IMR-90 (cell line): ENCODE results near the gene RNU6-9. TPM values are rescaled to one million over a fixed set of nuclear protein-coding genes. Genes with fewer than 3 reads are reported as not detected.

Source experiments
- ATAC-seq: fragments of 200-7000 bp; cut with Tn5 transposase; 2 replicates; pipeline ENCODE4 v1.9.1; 2020; ENCODE audit warnings: low read depth, mild to moderate bottlenecking, moderate library complexity
- BruUV-seq: library from RNA; stranded (reverse); fragments of 400-500 nt; replicated peaks from 2 replicates; lab custom pipeline; 2021; lab: Mats Ljungman, UMichigan
- CTCF ChIA-PET: fragments of 300-600 bp; formaldehyde crosslinking; extraction: SDS; loops from one replicate; lab custom pipeline; 2021; ENCODE audit warnings: antibody characterized with exemption; lab: Yijun Ruan, JAX
- POLR2A ChIA-PET: fragments of 300-600 bp; sonication (Branson Sonifier 250); formaldehyde crosslinking; loops from one replicate; lab custom pipeline; 2022; ENCODE audit warnings: antibody characterized with exemption; ENCODE audit not compliant: unreplicated experiment; lab: Charles Lee
- DNase-seq: peaks from one replicate; pipeline ENCODE4 v3.0.0; 2013
- H2AFZ ChIP-seq: replicated peaks from 2 replicates; pipeline ENCODE3; 2013; ENCODE audit warnings: low read length, mild to moderate bottlenecking; ENCODE audit not compliant: poor library complexity
- H2AK5ac ChIP-seq: 2 replicates; pipeline ENCODE4 v1.6.1; 2013; ENCODE audit warnings: low read depth, low read length, inconsistent platforms
- H2AK9ac ChIP-seq: replicated peaks from 2 replicates; pipeline ENCODE3; 2013; ENCODE audit warnings: mild to moderate bottlenecking, low read depth, low read length, moderate library complexity; ENCODE audit not compliant: poor library complexity
- H2BK120ac ChIP-seq: 2 replicates; pipeline ENCODE4 v1.6.1; 2013; ENCODE audit warnings: low read depth, low read length, inconsistent platforms
- H2BK15ac ChIP-seq: 3 replicates; pipeline ENCODE4 v1.6.1; 2013; ENCODE audit warnings: low read depth, low read length, inconsistent platforms
- H2BK20ac ChIP-seq: 2 replicates; pipeline ENCODE4 v1.6.1; 2013; ENCODE audit warnings: low read depth, mild to moderate bottlenecking, inconsistent platforms, low read length, moderate library complexity
- H2BK5ac ChIP-seq: 2 replicates; pipeline ENCODE4 v1.6.1; 2013; ENCODE audit warnings: mild to moderate bottlenecking, low read depth, low read length, inconsistent platforms; ENCODE audit not compliant: poor library complexity, severe bottlenecking
- H3K14ac ChIP-seq: replicated peaks from 2 replicates; pipeline ENCODE4 v1.6.1; 2013; ENCODE audit warnings: low read depth, low read length, inconsistent platforms
- H3K18ac ChIP-seq: 2 replicates; pipeline ENCODE4 v1.6.1; 2013; ENCODE audit warnings: low read depth, low read length, control low read depth
- H3K23ac ChIP-seq: 2 replicates; pipeline ENCODE4 v1.6.1; 2013; ENCODE audit warnings: low read depth, low read length, inconsistent platforms
- H3K27ac ChIP-seq: 2 replicates; pipeline ENCODE4 v1.5.1; 2013; ENCODE audit warnings: mild to moderate bottlenecking, control low read depth, low read length; ENCODE audit not compliant: insufficient read depth
- H3K27me3 ChIP-seq: 2 replicates; pipeline ENCODE4 v1.6.1; 2013; ENCODE audit warnings: low read length; ENCODE audit not compliant: control insufficient read depth, insufficient read depth
- H3K36me3 ChIP-seq: 2 replicates; pipeline ENCODE4 v1.6.1; 2013; ENCODE audit warnings: low read length, mixed read lengths; ENCODE audit not compliant: control insufficient read depth, insufficient read depth
- H3K4ac ChIP-seq: 2 replicates; pipeline ENCODE4 v1.6.1; 2013; ENCODE audit warnings: low read depth, low read length, inconsistent platforms
- H3K4me1 ChIP-seq: 2 replicates; pipeline ENCODE4 v1.6.1; 2013; ENCODE audit warnings: low read length, mixed read lengths; ENCODE audit not compliant: control insufficient read depth, insufficient read depth
- H3K4me2 ChIP-seq: 2 replicates; pipeline ENCODE4 v1.6.1; 2013; ENCODE audit warnings: low read depth, mild to moderate bottlenecking, control low read depth, low read length, moderate library complexity
- H3K4me3 ChIP-seq: 2 replicates; pipeline ENCODE4 v1.5.1; 2013; ENCODE audit warnings: low read depth, mild to moderate bottlenecking, control low read depth, low read length, moderate library complexity; ENCODE audit not compliant: insufficient read depth
- H3K56ac ChIP-seq: 2 replicates; pipeline ENCODE4 v1.6.1; 2013; ENCODE audit warnings: low read length, inconsistent platforms; ENCODE audit not compliant: insufficient read depth; ENCODE audit errors: extremely low read depth
- H3K79me1 ChIP-seq, 2 experiments: 2 replicates each; pipeline ENCODE4 v1.6.1; 2013; ENCODE audit warnings: low read length in 2 of 2, inconsistent platforms in 1 of 2, low read depth in 1 of 2
- H3K9ac ChIP-seq: 2 replicates; pipeline ENCODE4 v1.6.1; 2013; ENCODE audit warnings: low read depth, low read length, control low read depth
- H3K9me1 ChIP-seq: 2 replicates; pipeline ENCODE4 v1.6.1; 2013; ENCODE audit warnings: low read length, inconsistent platforms; ENCODE audit not compliant: insufficient read depth
- H3K9me3 ChIP-seq: 2 replicates; pipeline ENCODE4 v1.6.1; 2013; ENCODE audit warnings: low read length; ENCODE audit not compliant: control insufficient read depth, insufficient read depth
- H4K20me1 ChIP-seq: 2 replicates; pipeline ENCODE4 v1.6.1; 2013; ENCODE audit warnings: low read length, inconsistent platforms; ENCODE audit not compliant: insufficient read depth
- H4K5ac ChIP-seq: 2 replicates; pipeline ENCODE4 v1.6.1; 2013; ENCODE audit warnings: mild to moderate bottlenecking, low read depth, low read length, control low read depth
- H4K8ac ChIP-seq, 2 experiments: 2 replicates each; pipeline ENCODE4 v1.6.1; 2013; ENCODE audit warnings: low read depth in 2 of 2, low read length in 2 of 2, control low read depth in 1 of 2, inconsistent platforms in 1 of 2
- H4K91ac ChIP-seq: 2 replicates; pipeline ENCODE4 v1.6.1; 2013; ENCODE audit warnings: low read depth, low read length, inconsistent platforms; ENCODE audit not compliant: insufficient read depth
- BHLHE40 ChIP-seq: fragments of 150-350 bp; IDR thresholded peaks from 2 replicates; pipeline ENCODE4 v1.6.1; 2016; ENCODE audit warnings: mild to moderate bottlenecking, low read depth, low read length
- CHD1 ChIP-seq: IDR thresholded peaks from 2 replicates; pipeline ENCODE4 v1.6.1; 2012; ENCODE audit warnings: low read depth, low read length, improper control_type of control experiment
- FOS ChIP-seq: fragments of 150-350 bp; IDR thresholded peaks from 2 replicates; pipeline ENCODE4 v1.6.1; 2016; ENCODE audit warnings: low read depth, low read length
- MAZ ChIP-seq: IDR thresholded peaks from 2 replicates; pipeline ENCODE4 v1.6.1; 2012; ENCODE audit warnings: low read depth, mild to moderate bottlenecking, low read length, improper control_type of control experiment, moderate library complexity, borderline replicate concordance
- MXI1 ChIP-seq: IDR thresholded peaks from 2 replicates; pipeline ENCODE4 v1.6.1; 2012; ENCODE audit warnings: low read depth, mild to moderate bottlenecking, low read length, moderate library complexity, borderline replicate concordance
- NFE2L2 ChIP-seq: fragments of 150-350 bp; IDR thresholded peaks from 2 replicates; pipeline ENCODE4 v1.6.1; 2016; ENCODE audit warnings: low read depth, mild to moderate bottlenecking, low read length
- POLR2A ChIP-seq: IDR thresholded peaks from 2 replicates; pipeline ENCODE4 v1.6.1; 2012; ENCODE audit warnings: mild to moderate bottlenecking, low read depth, low read length
- RAD21 ChIP-seq: IDR thresholded peaks from 2 replicates; pipeline ENCODE4 v1.6.1; 2012; ENCODE audit warnings: low read length, improper control_type of control experiment
- RFX5 ChIP-seq: IDR thresholded peaks from 2 replicates; pipeline ENCODE4 v1.8.0; 2012; ENCODE audit warnings: low read depth, mild to moderate bottlenecking, low read length, moderate library complexity
- WGBS, 2 experiments: methylation state at CpG; one replicate each; pipeline versions ENCODE4 v1.1.5 to v1.1.7; 2013; ENCODE audit warnings: missing lambda C conversion rate in 2 of 2; ENCODE audit not compliant: insufficient read length in 1 of 2; ENCODE audit errors: extremely low coverage in 2 of 2; 5-methylcytosine and 5-hydroxymethylcytosine counted together
- dilution Hi-C: fragments of 300-500 bp; cut with HindIII; formaldehyde crosslinking; loops from one replicate; pipeline ENCODE4 v1.14.3; 2018; ENCODE audit warnings: low sequenced_read_pairs; ENCODE audit not compliant: unreplicated experiment
- in situ Hi-C: fragments of 300-500 bp; cut with MboI; formaldehyde crosslinking; loops from 3 replicates; pipeline ENCODE4 v1.14.3; 2019; ENCODE audit warnings: low sequenced_read_pairs, inconsistent platforms, mixed read lengths
- intact Hi-C: fragments of 100-400 bp; cut with micrococcal nuclease; formaldehyde crosslinking; loops from 2 replicates; pipeline ENCODE4 v1.10.0; 2022
- polyA plus RNA-seq, 3 experiments: library from polyadenylated mRNA; depleted of rRNA; stranded (reverse); fragments of >200 nt; gene quantifications; 2 replicates each; pipeline ENCODE4 v1.2.3, GENCODE V29; 2012; ENCODE audit warnings: low replicate concordance in 1 of 3
- total RNA-seq: library from RNA; depleted of rRNA; stranded (reverse); fragments of >200 nt; gene quantifications from 2 replicates; pipeline ENCODE4 v1.2.3, GENCODE V29; 2012
- TF ChIP-seq, protein P1 (sequence below): fragments of 150-350 bp; IDR thresholded peaks from 2 replicates; pipeline ENCODE4 v1.6.1; 2017; ENCODE audit warnings: mild to moderate bottlenecking, antibody characterized with exemption, low read length, low read depth

Gene RNU6-9
- total and polyA plus RNA-seq, 2 of the 4 experiments (the other 2 are of a cell fraction) = not detected

DNA sequence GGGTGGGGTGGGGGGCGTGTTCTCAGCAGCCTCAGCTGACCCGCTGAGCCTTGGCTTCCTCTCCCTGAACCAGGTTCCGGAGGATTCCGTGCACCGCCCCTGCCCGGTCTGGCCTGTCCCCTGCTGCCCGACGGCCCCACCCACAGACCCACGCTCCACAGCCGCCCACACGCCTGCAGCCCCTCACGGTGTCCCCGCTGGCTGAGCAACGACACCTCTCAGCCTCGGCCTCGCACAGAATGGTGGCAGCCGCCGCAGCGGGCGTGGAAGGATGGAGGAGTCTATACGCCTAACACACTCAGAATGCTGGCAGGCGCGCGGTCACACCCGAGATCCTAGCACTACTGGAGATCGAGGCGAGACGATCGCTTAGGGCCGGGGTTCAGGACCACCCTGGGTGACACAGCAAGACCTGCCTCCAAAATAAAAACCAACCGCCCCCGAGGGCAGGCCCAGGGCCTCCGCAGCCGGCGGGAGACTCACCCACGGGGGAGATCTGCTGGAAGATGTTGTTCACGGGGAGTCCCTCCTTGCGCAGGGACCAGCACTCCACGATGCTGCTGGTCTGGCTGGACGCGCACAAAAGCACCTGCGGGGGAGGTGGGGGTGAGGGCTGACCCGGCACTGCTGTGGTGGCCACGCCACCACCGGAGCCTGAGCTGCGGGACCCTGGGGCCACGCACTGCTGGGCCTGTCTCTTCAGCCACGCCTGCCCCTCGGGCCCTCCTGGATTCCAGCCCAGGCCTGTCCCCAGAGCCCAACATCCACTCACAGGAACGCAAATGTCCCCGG is 8.7 kb upstream of the RNU6-9 start:
- H3K27ac ChIP-seq = no peak overlapping the region
- no peaks in the 10 kb centered on the region for H3K9me1 ChIP-seq
- H3K4me1 ChIP-seq = no peaks in the 10 kb centered on the region
- no peak overlapping the region for H2AK5ac ChIP-seq
- WGBS, 2 experiments = 93% methylated on average over 40 of the region's 51 CpGs; no CpG with 5 or more reads in 1 of the 2 experiments
- in situ Hi-C loops (no loop called here), intact Hi-C loops (no loop called here), dilution Hi-C loops (no loop called here)
- ATAC-seq (no peak), DNase-seq (no peak)
- TF ChIP-seq BHLHE40 (no peak), NFE2L2 (no peak), MAZ (no peak), CHD1 (no peak), FOS (no peak), POLR2A (no peak), RAD21 (no peak), RFX5 (no peak), MXI1 (no peak)
- TF ChIP-seq, protein P1, sequence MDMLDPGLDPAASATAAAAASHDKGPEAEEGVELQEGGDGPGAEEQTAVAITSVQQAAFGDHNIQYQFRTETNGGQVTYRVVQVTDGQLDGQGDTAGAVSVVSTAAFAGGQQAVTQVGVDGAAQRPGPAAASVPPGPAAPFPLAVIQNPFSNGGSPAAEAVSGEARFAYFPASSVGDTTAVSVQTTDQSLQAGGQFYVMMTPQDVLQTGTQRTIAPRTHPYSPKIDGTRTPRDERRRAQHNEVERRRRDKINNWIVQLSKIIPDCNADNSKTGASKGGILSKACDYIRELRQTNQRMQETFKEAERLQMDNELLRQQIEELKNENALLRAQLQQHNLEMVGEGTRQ = no peak
- ChIA-PET CTCF (no interaction called here), POLR2A (no interaction called here)
- no peak overlapping the region for H2BK20ac ChIP-seq
- no peak overlapping the region for H2BK15ac ChIP-seq
- H3K4me2 ChIP-seq = no peak overlapping the region
- no peaks in the 10 kb centered on the region for H3K9me3 ChIP-seq
- H3K36me3 ChIP-seq = peaks cover 76% of the 10 kb centered on the region
- no peak overlapping the region for H2AFZ ChIP-seq
- H4K20me1 ChIP-seq = peaks cover 3% of the 10 kb centered on the region; the same call in 1 of the 2 replicates
- H2BK5ac ChIP-seq = no peak overlapping the region
- no peak overlapping the region for H4K91ac ChIP-seq
- no peak overlapping the region for H3K18ac ChIP-seq
- H2BK120ac ChIP-seq = no peak overlapping the region
- no peak overlapping the region for H3K9ac ChIP-seq
- no peak overlapping the region for H2AK9ac ChIP-seq
- no peak overlapping the region for H3K23ac ChIP-seq
- no peak overlapping the region for H3K4ac ChIP-seq
- no TSS peak for BruUV-seq
- H3K56ac ChIP-seq = no peak overlapping the region
- no peak overlapping the region for H4K8ac ChIP-seq
- H3K4me3 ChIP-seq = no peak overlapping the region
- no peak overlapping the region for H3K14ac ChIP-seq
- no peak overlapping the region for H4K5ac ChIP-seq
- peaks cover 9 to 26% of the 10 kb centered on the region in 2 experiments; a peak in 3 of 4 replicates for H3K79me1 ChIP-seq
- no peaks in the 10 kb centered on the region for H3K27me3 ChIP-seq
